OCI-LY1 (cell line): Measurements from ENCODE around the gene MRGPRD.

ENCODE experiments used
- EZH2 ChIP-seq: fragments of 200-600 bp; sonication (generic), shearing (Covaris generic); IDR thresholded peaks from 2 replicates; pipeline ENCODE4 v1.8.0; 2017; ENCODE audit warnings: borderline replicate concordance, mixed run types, mild to moderate bottlenecking, antibody characterized with exemption, low read length, moderate library complexity, mixed read lengths
- TF ChIP-seq, protein P1 (sequence below): fragments of 200-600 bp; sonication (generic), shearing (Covaris generic); IDR thresholded peaks from 2 replicates; pipeline ENCODE4 v1.5.1; 2017; ENCODE audit warnings: mild to moderate bottlenecking, antibody characterized with exemption, low read length, moderate library complexity, mixed read lengths

DNA sequence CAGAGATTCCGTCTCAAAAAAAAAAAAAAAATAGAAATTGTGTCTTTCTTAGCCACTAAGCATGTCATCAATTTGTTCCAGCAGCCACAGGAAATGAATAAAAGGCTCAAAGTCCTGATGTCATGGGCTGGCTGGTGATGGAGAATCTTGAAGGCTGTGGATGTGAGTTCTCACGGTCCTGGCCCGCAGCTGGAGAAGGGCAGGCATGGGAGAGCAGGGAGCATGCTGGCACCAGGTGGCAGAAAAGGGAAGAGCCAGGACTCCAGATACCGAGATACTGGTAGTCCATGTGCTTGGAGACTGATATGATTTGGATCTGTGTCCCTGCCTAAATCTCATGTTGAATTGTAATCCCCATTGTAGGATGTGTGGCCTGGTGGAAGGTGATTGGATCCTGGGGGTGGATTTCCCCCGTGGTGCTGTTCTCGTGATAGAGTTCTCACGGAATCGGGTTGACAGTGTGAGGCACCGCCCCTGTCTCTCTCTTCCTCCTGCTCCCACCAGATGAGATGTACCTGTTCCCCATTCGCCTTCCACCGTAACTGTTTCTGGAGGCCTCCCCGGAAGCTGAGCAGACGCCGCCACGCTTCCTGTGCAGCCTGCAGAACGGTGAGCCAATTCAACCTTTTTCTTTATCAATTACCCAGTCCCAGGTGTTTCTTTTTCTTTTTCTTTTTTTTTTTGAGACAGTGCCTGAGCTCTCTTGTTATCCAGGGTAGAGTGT, 18.1 kb downstream of the MRGPRD start:
- TF ChIP-seq, protein P1, sequence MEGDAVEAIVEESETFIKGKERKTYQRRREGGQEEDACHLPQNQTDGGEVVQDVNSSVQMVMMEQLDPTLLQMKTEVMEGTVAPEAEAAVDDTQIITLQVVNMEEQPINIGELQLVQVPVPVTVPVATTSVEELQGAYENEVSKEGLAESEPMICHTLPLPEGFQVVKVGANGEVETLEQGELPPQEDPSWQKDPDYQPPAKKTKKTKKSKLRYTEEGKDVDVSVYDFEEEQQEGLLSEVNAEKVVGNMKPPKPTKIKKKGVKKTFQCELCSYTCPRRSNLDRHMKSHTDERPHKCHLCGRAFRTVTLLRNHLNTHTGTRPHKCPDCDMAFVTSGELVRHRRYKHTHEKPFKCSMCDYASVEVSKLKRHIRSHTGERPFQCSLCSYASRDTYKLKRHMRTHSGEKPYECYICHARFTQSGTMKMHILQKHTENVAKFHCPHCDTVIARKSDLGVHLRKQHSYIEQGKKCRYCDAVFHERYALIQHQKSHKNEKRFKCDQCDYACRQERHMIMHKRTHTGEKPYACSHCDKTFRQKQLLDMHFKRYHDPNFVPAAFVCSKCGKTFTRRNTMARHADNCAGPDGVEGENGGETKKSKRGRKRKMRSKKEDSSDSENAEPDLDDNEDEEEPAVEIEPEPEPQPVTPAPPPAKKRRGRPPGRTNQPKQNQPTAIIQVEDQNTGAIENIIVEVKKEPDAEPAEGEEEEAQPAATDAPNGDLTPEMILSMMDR = no peak
- no peak for TF ChIP-seq EZH2
